ENCODE measurements around the gene KIF3A.

Gene KIF3A

DNA sequence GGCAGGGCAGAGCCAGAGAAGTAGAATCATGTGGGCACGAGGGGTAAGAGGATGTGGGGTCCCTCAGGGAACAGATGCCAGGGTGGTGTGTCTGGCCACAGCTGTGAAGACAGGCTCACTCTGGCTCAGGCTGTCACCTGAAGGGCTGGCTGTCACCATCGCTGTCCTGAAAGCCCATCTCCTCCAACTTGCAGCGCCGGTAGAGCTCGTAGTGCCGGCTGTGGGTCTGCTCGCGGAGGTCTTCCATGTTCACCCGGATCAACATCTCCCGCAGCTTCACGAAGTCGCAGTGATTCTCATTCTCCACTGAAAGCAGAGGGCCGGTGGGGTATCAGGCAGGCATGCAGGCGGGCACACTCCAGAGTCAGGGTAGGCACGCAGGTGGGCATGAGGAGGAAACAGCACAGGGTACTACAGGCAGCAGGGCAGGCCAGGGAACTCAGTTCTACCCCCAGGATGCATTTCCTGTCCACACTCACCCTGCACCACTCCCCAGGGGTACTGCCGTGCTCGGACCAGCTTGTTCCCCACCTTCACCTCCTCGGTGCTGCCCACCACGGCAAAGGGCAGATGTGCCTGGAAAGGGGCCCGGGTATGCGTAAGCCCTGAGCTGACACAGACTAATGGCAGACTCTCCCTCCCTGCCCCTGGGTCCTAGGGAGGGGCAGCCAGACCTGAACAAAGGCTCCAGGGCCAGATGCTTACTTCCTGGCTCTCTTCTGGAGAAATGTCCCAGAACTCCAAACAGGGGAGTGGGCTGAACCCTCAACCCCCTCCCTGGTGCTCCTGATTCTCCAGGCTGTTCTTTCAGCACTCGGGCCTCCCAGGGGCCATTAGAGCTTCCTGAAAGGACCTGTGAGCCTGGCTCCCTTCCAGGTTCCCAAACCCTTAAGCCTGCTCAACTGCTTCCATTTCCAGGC, 24.2 kb upstream of the KIF3A start:
- Histone ChIP-seq H3K27me3 (replicated peaks in 2 of 5; ENCODE audit: control insufficient read depth in 4 of 5, insufficient read depth in 5 of 5, low read length in 4 of 5) (no peaks in the 10 kb centered on the region), H3K4me1 (ENCODE audit: control extremely low read depth in 1 of 4, control insufficient read depth in 4 of 4, insufficient read depth in 4 of 4, low read length in 3 of 4) (no peaks in the 10 kb centered on the region), H3K36me3 (ENCODE audit: control insufficient read depth in 4 of 4, insufficient read depth in 4 of 4, low read length in 3 of 4) (peaks cover 0 to 4% (median 0%) of the 10 kb centered on the region in 4 experiments), H3K9me3 (ENCODE audit: control extremely low read depth in 1 of 5, control insufficient read depth in 4 of 5, insufficient read depth in 2 of 5, low read depth in 1 of 5, low read length in 4 of 5) (no peaks in the 10 kb centered on the region), H3K4me3 (ENCODE audit: control insufficient read depth in 1 of 7, extremely low read depth in 1 of 7, insufficient read depth in 4 of 7, low read depth in 2 of 7, low read length in 6 of 7) (no peak overlapping the region), H3K27ac (ENCODE audit: insufficient read depth in 1 of 2, low read depth in 1 of 2, low read length in 2 of 2, poor library complexity in 1 of 2, severe bottlenecking in 2 of 2) (no peak overlapping the region)
- ChIA-PET CTCF (interaction anchor here (0.6 to 1.9 kb wide), 7 partner anchors 8 to 62 kb away, joined by 3 to 9 read pairs (median 4); partner anchors contain the start of gene CCNI2), POLR2A (interaction anchor here (0.6 to 0.9 kb wide), 2 partner anchors 11 to 13 kb away, joined by 3 read pairs; no protein-coding TSS in a partner anchor)
- no peak for DNase-seq
- 97% methylated on average over 14 of the region's 22 CpGs for WGBS (ENCODE audit: insufficient coverage)

DNA sequence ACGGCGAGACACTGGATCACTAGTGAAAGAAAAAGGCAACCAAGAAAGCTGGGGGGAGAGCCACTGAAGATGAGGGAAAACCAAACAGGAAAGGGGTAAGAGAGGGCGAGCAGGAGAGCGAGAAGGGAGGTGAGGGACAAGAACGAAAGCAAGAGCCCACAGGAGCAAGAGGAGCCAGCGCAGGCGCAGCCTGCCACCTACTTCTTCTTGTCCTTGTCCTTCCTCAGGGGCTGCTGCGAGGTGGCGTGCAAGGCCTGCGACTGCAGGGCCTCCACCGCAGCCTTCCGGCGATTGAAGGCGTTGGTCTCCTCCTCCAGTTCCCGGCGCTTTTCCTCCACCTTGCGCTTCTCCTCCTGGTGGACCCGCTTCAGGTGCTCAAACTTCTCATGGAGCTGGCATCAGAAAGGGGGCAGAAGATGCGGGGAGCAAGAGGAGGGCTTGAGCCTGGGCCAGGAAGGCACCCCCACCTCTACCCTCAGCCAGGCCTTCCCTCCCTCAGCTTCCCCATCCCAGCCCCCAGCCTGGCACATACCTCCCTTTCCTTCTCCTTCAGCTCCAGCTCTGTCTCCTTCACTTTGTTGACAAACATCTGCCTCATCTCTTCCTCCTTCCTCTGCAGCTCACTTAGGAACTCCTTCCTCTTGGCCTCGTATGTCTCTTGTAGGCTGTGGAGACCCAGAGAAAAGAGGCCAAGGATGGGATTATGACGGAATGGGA, 23.4 kb upstream of the KIF3A start:
- H3K36me3 ChIP-seq (ENCODE audit: control insufficient read depth in 4 of 4, insufficient read depth in 4 of 4, low read length in 3 of 4), result peaks cover 0 to 4% (median 0%) of the 10 kb centered on the region in 4 experiments
- 94% methylated on average over 18 of the region's 21 CpGs for WGBS (ENCODE audit: insufficient coverage)
- POLR2A ChIA-PET, result no interaction called here

GRCh38 chr5:132760049-132760420, 22.7 kb upstream of the KIF3A start:
- H3K36me3 ChIP-seq (ENCODE audit: control insufficient read depth in 4 of 4, insufficient read depth in 4 of 4, low read length in 3 of 4), result peaks cover 0 to 4% (median 0%) of the 10 kb centered on the region in 4 experiments
- no peaks in the 10 kb centered on the region for H3K9me3 ChIP-seq (ENCODE audit: control extremely low read depth in 1 of 5, control insufficient read depth in 4 of 5, insufficient read depth in 2 of 5, low read depth in 1 of 5, low read length in 4 of 5)
- H3K4me3 ChIP-seq (ENCODE audit: control insufficient read depth in 1 of 7, extremely low read depth in 1 of 7, insufficient read depth in 4 of 7, low read depth in 2 of 7, low read length in 6 of 7), result no peak overlapping the region
- H3K4me1 ChIP-seq (ENCODE audit: control extremely low read depth in 1 of 4, control insufficient read depth in 4 of 4, insufficient read depth in 4 of 4, low read length in 3 of 4), result no peaks in the 10 kb centered on the region
- POLR2A ChIA-PET, result no interaction called here
- H3K27me3 ChIP-seq (replicated peaks in 2 of 5; ENCODE audit: control insufficient read depth in 4 of 5, insufficient read depth in 5 of 5, low read length in 4 of 5), result no peaks in the 10 kb centered on the region
- 100% methylated on average over 11 of the region's 12 CpGs for WGBS (ENCODE audit: insufficient coverage)
- CTCF ChIA-PET, result interaction anchor here (0.9 to 1.0 kb wide), 3 partner anchors 10 to 60 kb away, joined by 3 read pairs; no protein-coding TSS in a partner anchor
- H3K27ac ChIP-seq (ENCODE audit: insufficient read depth in 1 of 2, low read depth in 1 of 2, low read length in 2 of 2, poor library complexity in 1 of 2, severe bottlenecking in 2 of 2), result no peak overlapping the region
- DNase-seq, result no peak

More for the DNA sequence above, 23.4 kb upstream of the KIF3A start:
- Histone ChIP-seq H3K27ac (ENCODE audit: insufficient read depth in 1 of 2, low read depth in 1 of 2, low read length in 2 of 2, poor library complexity in 1 of 2, severe bottlenecking in 2 of 2) (no peak overlapping the region), H3K4me1 (ENCODE audit: control extremely low read depth in 1 of 4, control insufficient read depth in 4 of 4, insufficient read depth in 4 of 4, low read length in 3 of 4) (no peaks in the 10 kb centered on the region), H3K9me3 (ENCODE audit: control extremely low read depth in 1 of 5, control insufficient read depth in 4 of 5, insufficient read depth in 2 of 5, low read depth in 1 of 5, low read length in 4 of 5) (no peaks in the 10 kb centered on the region), H3K4me3 (ENCODE audit: control insufficient read depth in 1 of 7, extremely low read depth in 1 of 7, insufficient read depth in 4 of 7, low read depth in 2 of 7, low read length in 6 of 7) (no peak overlapping the region), H3K27me3 (replicated peaks in 2 of 5; ENCODE audit: control insufficient read depth in 4 of 5, insufficient read depth in 5 of 5, low read length in 4 of 5) (no peaks in the 10 kb centered on the region)
- CTCF ChIA-PET, result interaction anchor here (0.6 to 1.8 kb wide), 5 partner anchors 13 to 63 kb away, joined by 3 to 5 read pairs (median 3); partner anchors contain the start of gene CCNI2
- DNase-seq, result no peak

DNA sequence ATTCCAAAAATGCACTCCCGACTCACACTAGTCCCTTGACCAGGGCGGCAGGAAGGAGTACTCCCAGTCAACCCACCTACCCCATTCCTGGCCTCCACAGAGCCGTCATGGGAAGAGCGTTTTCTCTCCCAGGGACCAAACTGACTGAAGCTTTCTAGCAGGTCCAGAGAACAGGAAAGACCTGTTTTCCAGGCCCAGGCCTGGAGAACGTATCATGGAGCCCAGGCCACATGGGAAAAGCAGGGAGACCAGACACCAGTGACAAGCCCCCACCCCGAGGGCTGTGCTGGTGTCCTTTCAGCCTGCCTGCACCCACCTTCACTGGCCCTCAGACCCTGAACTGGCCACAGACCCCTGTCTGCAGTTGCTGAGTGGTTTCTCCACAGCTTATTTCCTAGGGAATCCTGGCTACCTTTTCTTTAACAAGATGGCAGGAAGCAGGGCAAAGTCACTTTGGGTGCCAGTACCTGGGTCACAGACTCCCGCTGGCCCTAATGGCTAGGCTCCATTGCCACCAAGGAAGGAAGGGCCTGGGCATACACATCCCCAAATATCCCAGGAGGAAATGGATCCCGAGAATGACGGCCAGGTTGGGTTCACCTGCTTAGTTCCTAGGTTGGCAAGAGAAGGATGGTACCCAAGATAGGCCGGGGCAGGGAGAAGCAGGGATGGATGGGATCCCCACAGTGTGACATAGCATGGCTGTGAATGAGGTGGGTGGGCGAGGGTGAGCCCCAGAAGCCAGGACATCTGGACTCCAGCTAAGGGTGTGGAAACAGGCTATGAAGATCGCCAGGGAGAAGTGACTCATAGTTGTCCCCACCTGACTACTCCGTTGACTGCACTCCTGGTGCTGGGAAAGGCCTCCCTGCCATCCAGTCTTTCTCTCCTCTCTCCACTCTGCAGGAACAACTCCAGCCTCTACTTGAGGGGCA, 22.0 kb upstream of the KIF3A start:
- Histone ChIP-seq H3K27ac (ENCODE audit: insufficient read depth in 1 of 2, low read depth in 1 of 2, low read length in 2 of 2, poor library complexity in 1 of 2, severe bottlenecking in 2 of 2) (no peak overlapping the region), H3K4me3 (ENCODE audit: control insufficient read depth in 1 of 7, extremely low read depth in 1 of 7, insufficient read depth in 4 of 7, low read depth in 2 of 7, low read length in 6 of 7) (no peak overlapping the region), H3K36me3 (ENCODE audit: control insufficient read depth in 4 of 4, insufficient read depth in 4 of 4, low read length in 3 of 4) (peaks cover 0 to 4% (median 0%) of the 10 kb centered on the region in 4 experiments)

DNA sequence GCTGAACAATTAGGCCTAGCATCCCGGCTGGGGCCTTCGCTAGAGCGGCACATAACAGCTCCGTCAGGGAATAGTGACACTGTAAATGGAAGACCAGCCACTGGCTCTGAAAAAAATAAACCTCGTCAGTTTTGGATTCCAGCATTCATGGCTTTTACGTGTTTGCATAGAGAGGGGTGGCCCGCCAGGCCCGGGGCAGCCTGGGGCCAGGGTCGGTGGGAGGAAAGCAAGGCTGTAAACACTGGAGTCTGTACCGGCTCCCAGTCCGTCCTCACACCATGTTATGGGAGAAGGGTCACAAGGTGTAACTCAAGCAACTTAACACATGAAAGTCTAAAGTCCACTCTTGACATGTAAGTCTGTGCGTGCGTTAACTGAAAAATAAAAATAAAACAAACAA, 21.1 kb upstream of the KIF3A start:
- H3K27ac ChIP-seq (ENCODE audit: insufficient read depth in 1 of 2, low read depth in 1 of 2, low read length in 2 of 2, poor library complexity in 1 of 2, severe bottlenecking in 2 of 2), result no peak overlapping the region
- ChIA-PET POLR2A (no interaction called here), CTCF (interaction anchor here (1.7 to 5.9 kb wide), 3 partner anchors 9 to 61 kb away, joined by 5 to 74 read pairs (median 42); partner anchors contain the start of gene CCNI2)
- no peaks in the 10 kb centered on the region for H3K4me1 ChIP-seq (ENCODE audit: control extremely low read depth in 1 of 4, control insufficient read depth in 4 of 4, insufficient read depth in 4 of 4, low read length in 3 of 4)
- H3K4me3 ChIP-seq (ENCODE audit: control insufficient read depth in 1 of 7, extremely low read depth in 1 of 7, insufficient read depth in 4 of 7, low read depth in 2 of 7, low read length in 6 of 7), result no peak overlapping the region
- no peak for DNase-seq
- H3K27me3 ChIP-seq (replicated peaks in 2 of 5; ENCODE audit: control insufficient read depth in 4 of 5, insufficient read depth in 5 of 5, low read length in 4 of 5), result no peaks in the 10 kb centered on the region
- H3K9me3 ChIP-seq (ENCODE audit: control extremely low read depth in 1 of 5, control insufficient read depth in 4 of 5, insufficient read depth in 2 of 5, low read depth in 1 of 5, low read length in 4 of 5), result no peaks in the 10 kb centered on the region
- peaks cover 0 to 4% (median 0%) of the 10 kb centered on the region in 4 experiments for H3K36me3 ChIP-seq (ENCODE audit: control insufficient read depth in 4 of 4, insufficient read depth in 4 of 4, low read length in 3 of 4)
- 98% methylated on average over 13 of the region's 13 CpGs for WGBS (ENCODE audit: insufficient coverage)

More for the DNA sequence above, 22.0 kb upstream of the KIF3A start:
- ChIA-PET CTCF (interaction anchor here (0.9 to 1.0 kb wide), 2 partner anchors 9 to 61 kb away, joined by 3 read pairs; no protein-coding TSS in a partner anchor), POLR2A (no interaction called here)
- Histone ChIP-seq H3K4me1 (ENCODE audit: control extremely low read depth in 1 of 4, control insufficient read depth in 4 of 4, insufficient read depth in 4 of 4, low read length in 3 of 4) (no peaks in the 10 kb centered on the region), H3K9me3 (ENCODE audit: control extremely low read depth in 1 of 5, control insufficient read depth in 4 of 5, insufficient read depth in 2 of 5, low read depth in 1 of 5, low read length in 4 of 5) (no peaks in the 10 kb centered on the region), H3K27me3 (replicated peaks in 2 of 5; ENCODE audit: control insufficient read depth in 4 of 5, insufficient read depth in 5 of 5, low read length in 4 of 5) (no peaks in the 10 kb centered on the region)
- WGBS (ENCODE audit: insufficient coverage), result 95% methylated on average over 13 of the region's 13 CpGs
- no peak for DNase-seq

- WGBS (ENCODE audit: insufficient coverage), result 95% methylated on average over 5 of the region's 5 CpGs
- ChIA-PET POLR2A (no interaction called here), CTCF (interaction anchor here (0.9 to 5.9 kb wide), 11 partner anchors 9 to 127 kb away, joined by 3 to 74 read pairs (median 5); partner anchors contain the start of gene CCNI2)
- H3K27me3 ChIP-seq (replicated peaks in 2 of 5; ENCODE audit: control insufficient read depth in 4 of 5, insufficient read depth in 5 of 5, low read length in 4 of 5), result peaks cover 0 to 7% (median 0%) of the 10 kb centered on the region in 5 experiments
- H3K4me3 ChIP-seq (ENCODE audit: control insufficient read depth in 1 of 7, extremely low read depth in 1 of 7, insufficient read depth in 4 of 7, low read depth in 2 of 7, low read length in 6 of 7), result no peak overlapping the region
- no peak overlapping the region for H3K27ac ChIP-seq (ENCODE audit: insufficient read depth in 1 of 2, low read depth in 1 of 2, low read length in 2 of 2, poor library complexity in 1 of 2, severe bottlenecking in 2 of 2)
- H3K9me3 ChIP-seq (ENCODE audit: control extremely low read depth in 1 of 5, control insufficient read depth in 4 of 5, insufficient read depth in 2 of 5, low read depth in 1 of 5, low read length in 4 of 5), result no peaks in the 10 kb centered on the region
- H3K36me3 ChIP-seq (ENCODE audit: control insufficient read depth in 4 of 4, insufficient read depth in 4 of 4, low read length in 3 of 4), result peaks cover 0 to 4% (median 0%) of the 10 kb centered on the region in 4 experiments
- DNase-seq, result no peak
- H3K4me1 ChIP-seq (ENCODE audit: control extremely low read depth in 1 of 4, control insufficient read depth in 4 of 4, insufficient read depth in 4 of 4, low read length in 3 of 4), result no peaks in the 10 kb centered on the region
Observed at GRCh38 chr5:132756542-132756941, 19.2 kb upstream of the KIF3A start.

All from common myeloid progenitor, CD34-positive (primary cell).